Activated gamma-delta T cell (primary cell): ENCODE data around the gene LBH.

ENCODE experiments used
- DNase-seq: peaks from one replicate; lab custom pipeline; 2025; lab: John Stamatoyannopoulos, UW
- total RNA-seq, 2 donors: gene quantifications; one replicate each; lab custom pipeline; 2026; lab: John Stamatoyannopoulos, UW

LBH gene
- 322 to 357 reads per million in 2 donors for total RNA-seq

DNA sequence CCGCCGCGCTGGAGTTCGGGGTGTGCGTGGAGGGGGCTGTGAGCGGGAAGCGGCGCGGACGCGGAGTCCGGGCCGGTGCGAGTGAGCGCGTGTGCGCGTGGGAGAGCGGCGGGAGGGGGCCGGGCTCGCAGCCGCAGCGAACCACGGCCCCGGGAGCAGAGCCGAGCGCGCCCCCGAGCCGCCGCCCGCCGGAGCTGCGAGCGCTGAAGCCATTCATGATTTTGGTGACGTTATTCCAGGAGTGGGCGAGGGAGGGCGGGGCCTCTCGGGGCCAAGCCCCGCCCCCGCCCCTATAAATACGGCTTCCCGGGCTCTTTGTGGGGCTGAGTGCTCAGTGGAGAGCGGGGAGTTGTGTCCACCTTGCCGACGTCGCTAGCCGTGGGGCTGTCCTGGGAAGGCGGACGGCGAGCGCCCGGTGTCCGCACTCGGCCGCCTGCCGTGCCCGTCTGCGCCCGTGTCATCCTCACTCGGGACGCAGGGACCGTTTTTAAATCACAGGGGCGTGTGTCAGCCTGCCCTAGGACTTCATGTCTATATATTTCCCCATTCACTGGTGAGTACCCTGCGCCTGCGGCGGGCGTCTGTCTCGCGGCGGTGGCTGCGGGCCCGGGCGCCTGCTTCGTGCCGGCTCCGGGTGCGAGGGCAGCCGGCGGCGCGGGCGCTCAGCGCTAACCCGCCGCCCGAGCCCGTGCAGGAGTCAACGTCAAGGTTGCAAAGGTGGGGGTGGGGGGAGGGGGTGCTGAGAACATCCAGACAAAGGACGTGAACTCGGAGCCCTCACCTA lies at the start of gene LBH:
Gene LBH (plus strand): TSS at position 323 of the 784 bp plus-strand sequence. CDS start 205 bp downstream, at position 528.
- peak; percentile 82 for DNase-seq

DNA sequence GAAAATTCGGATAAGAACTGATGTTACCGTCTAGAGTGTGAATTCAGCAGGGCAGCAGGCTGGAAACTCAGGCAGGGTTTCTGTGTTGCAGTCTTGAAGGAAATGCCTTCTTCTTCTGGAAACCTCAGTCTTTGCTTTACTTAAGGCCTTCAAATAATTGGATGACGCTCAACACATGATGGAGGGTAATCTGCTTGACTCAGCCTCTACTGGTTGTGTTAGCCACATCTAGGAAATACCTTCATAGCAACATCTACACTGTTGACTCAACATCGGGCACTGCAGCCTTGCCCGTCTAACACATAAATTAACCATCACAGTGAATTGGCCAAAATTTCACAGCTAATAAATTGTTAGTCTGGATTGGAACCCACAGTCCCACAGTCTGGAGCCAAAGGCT lies 47.3 kb upstream of the LBH start:
- no peak for DNase-seq

DNA sequence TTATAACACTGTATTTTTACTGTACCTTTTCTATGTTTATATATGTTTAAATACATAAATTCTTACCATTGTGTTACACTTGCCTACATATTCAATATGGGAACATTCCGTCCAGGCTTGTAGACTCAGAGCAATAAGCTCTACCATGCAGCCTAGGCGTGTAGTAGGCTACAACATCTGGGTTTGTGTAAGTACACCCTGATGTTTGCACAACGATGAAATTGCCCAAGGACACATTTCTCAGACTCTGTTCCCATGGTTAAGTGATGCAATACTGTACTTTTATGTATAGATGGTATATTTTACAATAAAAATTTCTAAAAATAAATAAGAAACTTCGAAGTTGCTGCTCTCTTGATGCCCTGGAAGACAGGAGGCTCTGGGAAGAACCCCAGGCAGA lies 46.2 kb upstream of the LBH start:
- no peak for DNase-seq

DNA sequence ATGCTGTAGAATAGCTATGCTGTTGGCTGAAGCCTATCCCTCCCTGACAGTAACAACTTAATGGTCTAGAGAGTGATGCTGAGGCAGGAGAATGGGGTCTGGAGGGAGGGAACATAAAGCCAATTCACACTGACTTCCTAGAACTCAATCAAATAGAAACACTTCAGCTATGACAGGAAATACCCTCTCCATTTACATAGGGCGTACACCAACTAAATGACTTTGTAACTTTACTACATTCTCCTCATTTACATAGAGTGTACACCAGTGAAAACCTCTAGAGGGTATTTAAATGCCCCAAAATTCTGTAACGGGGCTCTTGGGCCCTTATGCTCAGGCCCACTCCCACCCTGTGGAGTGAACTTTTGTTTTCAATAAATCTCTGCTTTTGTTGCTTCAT lies 43.0 kb upstream of the LBH start:
- no peak for DNase-seq

DNA sequence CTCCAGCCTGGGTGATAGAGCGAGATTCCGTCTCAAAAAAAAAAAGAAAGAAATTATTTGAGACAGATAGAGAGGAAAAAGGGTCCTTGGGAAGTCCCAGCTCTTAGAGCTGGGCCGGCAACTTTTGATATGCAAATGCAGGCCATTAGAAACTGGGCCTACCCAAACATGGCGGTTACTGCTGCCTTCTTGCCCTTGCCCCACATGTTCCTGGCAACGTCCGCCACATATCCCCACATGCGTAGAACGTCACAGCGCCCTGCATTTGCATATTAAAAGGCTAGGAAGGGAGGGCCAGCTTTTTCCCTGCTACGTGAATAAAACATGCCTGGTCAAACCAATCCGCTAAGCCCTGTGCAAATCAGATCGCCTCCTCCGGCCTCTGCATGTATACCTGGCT lies 40.7 kb upstream of the LBH start:
- DNase-seq: no peak

DNA sequence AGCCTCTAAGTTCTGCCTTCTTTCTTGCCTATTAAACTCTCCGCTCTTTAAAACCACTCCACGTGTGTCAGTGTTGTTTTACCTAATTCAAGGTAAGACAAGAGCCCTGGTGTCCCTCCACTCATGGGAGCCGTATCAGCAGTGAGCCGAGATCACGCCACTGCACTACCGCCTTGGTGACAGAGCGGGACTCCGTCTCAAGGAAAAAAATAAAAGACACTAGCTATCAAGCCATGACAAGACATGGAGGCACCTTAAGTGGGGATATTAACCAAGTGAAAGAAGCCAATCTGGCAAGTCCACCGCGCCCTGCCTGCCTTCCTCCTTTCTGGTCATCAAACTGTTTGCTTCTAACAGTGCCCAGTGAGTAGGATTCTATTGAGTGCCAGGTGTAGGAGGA lies 40.2 kb upstream of the LBH start:
- no peak for DNase-seq

DNA sequence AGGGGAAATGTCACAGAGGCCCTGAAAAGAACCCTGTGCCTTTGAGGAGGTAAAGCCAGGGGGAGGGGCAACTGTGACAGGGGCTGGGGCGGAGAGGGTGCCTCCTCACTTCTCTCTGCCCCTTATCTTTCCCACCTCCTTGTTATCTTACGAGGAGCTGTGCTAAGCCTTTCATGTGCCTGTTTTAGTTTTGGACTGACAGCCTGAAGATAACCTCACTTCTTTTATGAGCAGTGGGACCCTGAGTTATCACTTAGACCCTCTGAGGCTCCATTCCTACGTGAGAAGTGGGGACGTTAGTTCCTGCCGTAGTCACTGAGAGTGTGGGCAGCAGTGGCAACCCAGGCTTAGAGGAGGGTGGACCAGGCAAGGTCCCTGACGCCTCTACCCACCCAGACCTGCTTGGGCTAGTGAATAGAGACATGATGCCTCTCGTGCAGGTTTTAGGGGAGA lies 39.5 kb upstream of the LBH start:
- DNase-seq: no peak

DNA sequence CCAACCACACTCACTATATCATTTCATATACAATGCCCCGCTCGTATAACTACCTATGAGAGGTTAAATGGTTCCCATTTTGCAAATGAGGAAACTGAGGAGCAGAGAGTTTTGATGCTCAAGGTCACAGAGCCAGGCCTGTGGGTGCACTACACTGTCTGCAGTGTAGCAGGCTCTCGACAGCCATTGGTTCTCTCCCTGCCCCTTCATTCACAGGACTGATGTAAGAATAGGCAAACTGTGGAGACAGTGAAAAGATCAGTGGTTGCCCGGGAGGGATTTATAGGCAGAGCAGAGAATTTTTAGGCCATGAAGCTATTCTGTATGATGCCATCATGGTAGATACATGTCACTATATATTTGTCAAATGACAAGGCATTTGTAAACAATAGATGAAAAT lies 39.0 kb upstream of the LBH start:
- DNase-seq: no peak

DNA sequence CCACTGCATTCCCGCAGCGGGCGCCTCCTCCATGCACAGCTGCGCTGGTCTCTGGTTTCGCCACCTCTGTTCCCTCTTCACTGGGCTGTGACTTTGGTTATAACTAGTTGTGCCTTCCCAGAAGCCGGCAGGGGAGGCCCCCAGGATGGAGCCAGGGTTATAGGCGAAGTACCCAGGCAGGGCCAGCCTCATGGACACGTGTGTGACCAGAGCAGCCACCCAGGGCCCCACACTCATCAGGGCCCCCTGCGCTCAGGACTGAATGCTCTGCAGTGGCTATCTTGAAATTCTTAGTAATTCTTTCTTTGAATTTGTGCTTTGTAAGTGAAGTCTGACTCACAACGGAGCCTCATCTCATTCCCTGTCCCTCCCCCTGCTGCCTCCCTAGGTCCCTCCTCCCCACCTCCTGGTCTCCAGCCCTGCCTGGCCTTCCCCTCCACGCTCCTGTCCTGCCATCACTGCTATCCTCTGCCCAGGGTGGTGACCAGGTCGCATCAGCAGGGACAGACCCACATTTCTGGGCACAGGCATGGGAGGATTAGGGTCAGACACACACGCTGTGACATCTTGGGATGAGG lies 38.1 kb upstream of the LBH start:
- DNase-seq: no peak

DNA sequence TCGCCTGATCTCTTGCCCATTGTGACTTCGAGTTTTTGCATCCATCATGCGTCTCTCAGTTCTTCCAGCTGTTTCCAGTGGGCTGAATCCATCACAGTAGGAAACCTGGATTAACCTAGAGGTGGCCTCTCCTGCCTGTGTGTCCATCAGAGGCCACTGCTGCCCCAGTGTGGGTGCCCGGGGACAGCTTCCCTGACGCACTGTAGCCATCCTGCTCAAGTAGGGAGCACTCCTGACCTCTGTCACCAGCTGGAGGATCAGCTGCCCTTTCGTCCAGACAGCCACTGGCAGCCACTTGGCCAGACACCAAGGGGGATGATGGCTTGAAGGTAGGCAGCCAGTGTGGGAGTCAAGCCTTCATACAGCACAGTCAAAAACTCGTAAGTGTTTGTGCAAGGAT lies 36.9 kb upstream of the LBH start:
- DNase-seq: no peak

DNA sequence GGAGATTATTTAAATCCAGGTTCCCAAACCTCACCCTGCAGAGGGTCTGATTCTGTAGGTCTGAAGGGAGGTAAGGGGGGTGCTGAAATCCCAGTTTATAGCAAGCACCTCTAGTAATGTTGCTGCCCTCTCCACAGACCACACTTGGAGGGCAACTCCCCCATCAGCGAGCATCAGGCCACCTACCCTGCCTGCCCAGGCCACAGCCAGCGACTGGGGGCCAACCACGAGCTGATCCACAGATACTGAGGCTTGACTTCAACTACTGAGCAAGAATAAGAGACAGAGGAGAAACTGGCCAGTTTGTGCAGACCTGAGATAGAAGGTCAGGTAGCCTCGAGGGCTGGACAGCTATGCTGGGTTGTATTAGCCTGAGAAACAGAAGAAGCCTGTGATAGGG lies 36.3 kb upstream of the LBH start:
- no peak for DNase-seq

DNA sequence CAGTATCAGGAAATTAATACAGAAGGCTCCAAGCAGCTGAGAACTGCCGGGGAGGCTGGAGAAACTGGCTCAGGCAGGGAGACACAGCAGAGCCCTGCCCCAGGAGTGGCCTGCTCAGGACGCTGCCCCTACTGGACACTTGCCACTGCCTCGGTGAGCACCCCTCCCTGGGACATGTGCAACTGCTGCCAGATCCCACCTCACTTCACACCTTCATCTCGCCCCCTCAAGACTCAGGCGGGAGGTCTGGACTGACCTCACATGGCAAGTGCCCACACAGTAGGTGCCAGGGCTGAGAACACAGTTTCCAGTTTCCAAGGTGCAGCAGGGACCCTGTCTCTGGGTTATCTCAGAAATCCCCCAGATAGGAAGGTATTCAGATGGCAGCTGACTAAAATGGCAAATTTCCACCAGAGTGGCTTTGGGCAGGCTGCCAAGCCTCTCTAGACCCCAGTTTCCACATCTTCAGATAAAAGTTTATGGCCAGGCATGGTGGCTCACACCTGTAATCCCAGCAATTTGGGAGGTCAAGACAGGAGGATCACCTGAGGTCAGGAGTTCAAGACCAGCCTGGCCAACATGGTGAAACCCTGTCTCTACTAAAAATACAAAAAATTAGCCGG lies 33.7 kb upstream of the LBH start:
- no peak for DNase-seq

DNA sequence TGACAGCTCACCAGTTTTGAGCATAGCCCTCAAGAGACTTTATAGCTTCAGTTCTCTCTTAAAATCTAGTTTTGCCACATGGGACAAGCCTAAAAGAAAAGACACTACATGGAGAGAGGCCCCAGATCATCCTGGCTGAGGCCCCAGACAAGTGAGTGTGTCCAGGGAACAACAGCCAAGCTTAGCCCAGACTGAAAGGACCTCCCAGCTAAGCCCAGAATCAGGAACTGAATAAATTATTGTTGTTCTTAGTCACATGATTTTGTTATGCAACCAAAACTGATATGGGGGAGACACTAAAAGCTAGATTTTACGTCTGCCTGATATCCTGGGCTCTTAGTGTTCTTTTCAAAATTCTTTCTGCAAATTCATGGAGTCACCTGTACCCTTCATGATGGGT lies 29.3 kb upstream of the LBH start:
- DNase-seq: no peak

DNA sequence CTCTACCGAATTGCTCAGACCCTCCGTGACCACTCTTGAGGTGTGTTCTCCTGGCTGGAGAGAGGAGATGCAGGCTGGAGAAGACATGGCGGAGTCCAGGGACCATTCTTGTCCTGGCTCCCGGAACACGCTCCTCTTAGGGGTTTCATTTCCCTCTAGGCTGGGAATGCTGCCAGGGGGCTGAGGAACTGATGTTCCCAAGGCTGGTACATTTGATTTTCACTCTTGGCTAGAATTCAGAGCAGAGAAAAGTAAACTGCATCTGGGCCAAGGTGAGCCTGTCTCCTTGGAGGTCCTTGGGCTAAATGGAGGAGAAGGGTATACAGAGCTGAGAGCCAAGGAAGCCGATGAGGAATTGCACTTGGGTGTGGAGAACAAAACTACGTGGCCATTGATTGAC lies 28.2 kb upstream of the LBH start:
- no peak for DNase-seq

DNA sequence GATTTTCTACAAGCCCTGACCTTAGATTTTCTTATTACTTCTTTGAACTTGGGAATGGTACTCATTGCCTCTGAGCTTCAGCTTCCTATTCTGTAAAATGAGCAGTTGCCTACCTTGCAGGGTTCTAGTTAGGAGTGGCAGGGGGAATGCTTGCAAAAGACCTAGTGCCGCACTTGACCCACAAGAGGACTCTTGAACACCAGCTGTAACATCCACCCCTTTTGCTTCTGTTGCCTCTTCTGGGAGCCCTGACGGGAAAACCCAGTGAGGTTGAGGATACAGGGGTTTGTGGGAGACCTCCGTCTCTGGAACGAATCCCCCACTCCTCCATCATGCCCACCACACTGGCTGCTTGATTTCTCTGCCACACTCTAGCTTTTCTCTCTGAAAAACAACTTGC lies 27.1 kb upstream of the LBH start:
- no peak for DNase-seq

DNA sequence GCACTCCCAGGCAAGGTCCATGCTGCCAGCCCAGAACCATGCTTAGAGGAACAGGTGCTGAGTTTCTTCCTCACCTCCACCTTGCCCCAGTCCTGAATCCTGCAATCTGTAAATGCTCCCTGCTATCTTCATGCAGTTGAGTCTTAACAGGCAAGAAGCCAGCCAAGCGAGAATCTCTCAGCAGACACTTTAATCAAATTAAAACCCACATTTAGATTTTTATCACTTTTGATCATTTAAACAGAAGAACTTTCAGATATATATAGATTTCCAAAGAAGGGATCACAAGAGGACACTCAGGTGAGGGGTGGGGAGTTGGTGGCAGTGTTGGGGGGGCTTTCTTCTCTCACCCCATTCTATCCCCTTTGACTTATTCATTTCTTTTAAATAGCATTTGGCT lies 25.9 kb upstream of the LBH start:
- DNase-seq: no peak

DNA sequence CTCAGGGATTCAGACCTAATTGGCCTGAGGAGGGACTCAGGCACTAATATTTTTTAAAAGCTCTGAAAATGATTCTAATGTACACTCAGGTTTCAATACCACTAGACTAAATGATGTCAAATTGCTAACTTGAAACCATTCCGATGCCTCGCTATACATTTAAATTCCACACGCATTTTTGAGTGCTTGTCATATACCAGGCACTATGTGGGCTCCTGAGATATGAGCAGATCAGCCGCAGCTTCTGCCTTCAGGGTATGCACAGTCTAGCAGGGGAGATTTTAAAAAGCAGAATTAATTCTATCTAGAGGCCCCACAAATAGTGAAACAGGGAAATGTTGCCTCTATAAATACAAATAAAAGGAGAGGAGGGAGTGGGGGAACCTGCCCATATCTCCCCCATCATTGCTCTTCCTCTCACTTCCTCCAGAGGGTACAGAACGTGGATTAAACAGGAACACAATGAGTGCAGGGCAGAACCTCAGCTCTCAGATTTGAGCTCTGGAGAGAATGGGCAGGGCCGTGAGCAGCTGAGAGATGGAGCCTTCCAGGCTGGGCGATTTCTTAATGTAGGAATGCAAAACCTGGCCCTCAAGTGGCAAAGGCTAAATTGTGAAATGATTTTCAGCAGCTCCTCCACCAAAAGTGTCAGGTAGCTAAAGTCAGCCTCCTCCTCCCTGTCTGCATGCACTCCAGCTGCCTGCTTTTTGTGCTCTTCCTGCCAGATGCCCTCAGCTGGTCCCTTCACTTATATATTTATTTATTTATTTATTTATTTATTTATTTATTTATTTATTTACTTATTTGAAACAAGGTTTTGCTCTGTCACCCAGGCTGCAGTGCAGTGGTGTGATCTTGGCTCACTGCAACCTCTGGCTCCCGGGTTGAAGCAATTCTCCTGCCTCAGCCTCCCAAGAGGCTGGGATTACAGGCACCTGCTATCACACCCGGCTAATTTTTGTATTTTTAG lies 24.6 kb upstream of the LBH start:
- no peak for DNase-seq

DNA sequence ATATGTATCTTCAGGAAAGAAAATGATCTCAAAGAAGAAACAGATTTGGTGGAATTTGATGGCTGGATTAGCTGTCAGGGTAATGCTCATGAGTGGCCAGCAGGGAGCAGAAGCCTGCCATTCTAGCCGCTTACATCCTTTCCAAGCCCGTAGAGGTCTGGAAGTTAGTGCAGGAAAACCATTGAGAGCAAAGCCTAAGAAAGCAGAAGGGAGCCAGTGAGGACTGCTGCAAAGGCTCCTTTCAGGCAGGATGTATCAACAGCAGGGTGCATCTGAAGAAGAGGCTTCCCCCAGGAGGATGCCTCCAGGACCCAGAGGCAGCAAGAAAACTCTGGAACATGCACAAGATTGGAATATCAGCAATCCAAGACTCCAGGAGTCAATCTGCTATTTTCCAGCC lies 22.9 kb upstream of the LBH start:
- no peak for DNase-seq

DNA sequence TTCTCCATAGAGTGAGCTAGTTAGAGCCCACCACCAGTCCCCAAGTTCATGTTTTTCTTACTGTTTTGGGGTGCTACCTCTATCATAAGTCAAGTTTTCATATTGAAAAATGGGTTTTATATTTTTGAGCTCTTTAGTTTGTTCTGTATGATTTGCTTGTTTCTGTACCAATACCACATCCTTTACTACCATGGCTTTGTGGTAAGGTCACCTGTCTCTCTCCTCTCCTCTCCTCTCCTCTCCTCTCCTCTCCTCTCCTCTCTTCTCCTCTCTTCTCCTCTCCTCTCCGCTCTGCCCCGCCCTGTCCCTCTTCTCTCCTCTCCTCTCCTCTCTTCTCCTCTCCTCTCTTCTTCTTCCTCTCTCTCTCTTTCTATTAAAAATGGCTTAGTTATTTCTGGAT lies 22.1 kb upstream of the LBH start:
- no peak for DNase-seq

DNA sequence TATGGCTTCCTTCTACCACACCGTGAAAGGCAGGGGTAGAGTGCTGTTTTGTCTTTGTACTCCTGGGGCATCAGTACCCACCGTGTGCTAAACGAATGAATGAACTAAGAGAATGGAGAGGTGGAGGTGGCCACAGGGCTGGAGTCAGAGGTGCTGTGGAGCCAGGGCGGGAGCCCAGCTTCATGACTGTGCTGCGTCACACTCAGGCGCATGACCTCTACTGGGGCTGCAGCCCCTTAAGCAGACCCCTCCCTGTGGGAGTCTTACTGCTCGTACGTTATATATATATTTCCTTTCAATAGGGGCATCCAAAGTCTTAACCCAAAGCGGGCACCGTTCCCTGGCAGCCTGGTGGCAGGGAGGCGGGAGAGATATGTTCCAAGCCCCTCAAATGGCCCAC lies 18.0 kb upstream of the LBH start:
- DNase-seq: no peak

DNA sequence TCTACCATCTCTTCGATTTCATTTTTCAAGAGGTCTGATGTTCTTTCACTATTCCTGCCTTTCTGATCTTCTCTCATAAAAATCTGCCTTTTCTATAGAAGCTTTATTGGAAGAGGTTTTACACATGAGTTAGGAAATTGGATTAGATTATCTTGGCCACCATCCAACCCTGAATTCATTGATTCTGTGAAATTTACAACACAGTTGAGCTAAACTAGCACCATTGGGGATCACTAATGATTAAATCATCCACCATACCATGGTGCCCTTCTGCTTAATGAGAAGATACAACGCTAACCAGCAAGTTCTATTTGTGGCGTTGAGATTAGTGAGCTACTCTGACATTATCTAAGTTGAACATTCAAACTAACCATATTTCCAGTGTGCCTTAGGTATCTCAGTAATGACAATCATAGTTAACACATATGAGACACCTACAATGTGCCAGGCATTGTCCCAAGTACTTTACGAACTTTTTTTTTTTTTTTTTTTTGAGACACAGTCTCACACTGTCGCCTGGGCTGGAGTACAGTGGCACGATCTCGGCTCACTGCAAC lies 17.3 kb upstream of the LBH start:
- no peak for DNase-seq

DNA sequence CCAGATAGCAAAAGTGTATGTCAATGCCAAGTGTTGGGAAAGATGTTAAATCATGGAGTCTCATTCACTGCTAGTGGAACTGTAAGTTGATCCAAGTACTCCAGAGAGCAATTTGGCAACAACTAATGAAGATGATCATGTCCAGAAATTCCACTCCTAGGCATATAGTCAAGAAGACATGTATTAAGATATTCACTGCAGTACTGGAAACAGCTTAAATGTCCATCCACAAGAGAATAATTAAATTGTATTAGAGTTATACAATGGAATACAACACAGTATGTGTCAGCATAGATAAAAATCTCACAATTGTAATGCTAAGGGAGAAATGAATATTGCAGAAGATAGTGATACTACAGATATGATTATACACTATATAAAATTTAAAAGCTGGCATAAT lies 15.2 kb upstream of the LBH start:
- no peak for DNase-seq
